Astrocyte of the hippocampus (primary cell): ENCODE data around the gene JARID2.

ENCODE experiments used
- DNase-seq: peaks from one replicate; pipeline ENCODE4 v3.0.0; 2011; ENCODE audit warnings: low read depth, low spot score

JARID2 gene

GRCh38 chr6:15561447-15562199 lies 315.8 kb downstream of the JARID2 start:
- DNase-seq = no peak

- DNase-seq = no peak
Measured at GRCh38 chr6:15562977-15563376, 317.1 kb downstream of the JARID2 start.

- DNase-seq = no peak
Measured at GRCh38 chr6:15569035-15569995, 323.4 kb downstream of the JARID2 start.

GRCh38 chr6:15570171-15570570 lies 324.3 kb downstream of the JARID2 start:
- no peak for DNase-seq
